CD14-positive monocyte (primary cell): Measurements from ENCODE around the gene RELT. TPM values are rescaled to one million over a fixed set of nuclear protein-coding genes. Genes with fewer than 3 reads are reported as not detected.

Experiments used
- DNase-seq, 3 donors: peaks; one replicate each; pipeline ENCODE4 v3.0.0-alpha.2; 2011 to 2022
- H2AFZ ChIP-seq: 2 replicates; pipeline ENCODE4 v1.6.0; 2012; ENCODE audit warnings: mild to moderate bottlenecking, low read depth, low read length, inconsistent platforms; ENCODE audit not compliant: insufficient read depth, poor library complexity, severe bottlenecking
- H3K27ac ChIP-seq, 2 donors: 1 replicate in 1 of 2; 2 replicates in 1 of 2; pipeline ENCODE4 v1.5.1; 2012 to 2013; ENCODE audit warnings: low read length in 2 of 2, control low read depth in 1 of 2, inconsistent platforms in 1 of 2, low read depth in 1 of 2, mild to moderate bottlenecking in 1 of 2
- H3K27me3 ChIP-seq, 2 donors: one replicate each; pipeline versions ENCODE4 v1.6.0 to v1.6.1; 2011 to 2013; ENCODE audit warnings: low read length in 2 of 2; ENCODE audit not compliant: control insufficient read depth in 2 of 2, insufficient read depth in 2 of 2
- H3K36me3 ChIP-seq, 2 donors: replicated peaks in 1 of 2; 1 replicate in 1 of 2; 2 replicates in 1 of 2; pipeline versions ENCODE4 v1.5.1 to v1.6.1; 2012 to 2013; ENCODE audit warnings: low read length in 2 of 2, control low read depth in 1 of 2, inconsistent platforms in 1 of 2, mild to moderate bottlenecking in 1 of 2; ENCODE audit not compliant: insufficient read depth in 2 of 2, control insufficient read depth in 1 of 2
- H3K4me1 ChIP-seq, 2 donors: 1 replicate in 1 of 2; 2 replicates in 1 of 2; pipeline versions ENCODE4 v1.5.1 to v1.6.1; 2012 to 2013; ENCODE audit warnings: low read length in 2 of 2, control low read depth in 1 of 2, inconsistent platforms in 1 of 2, mild to moderate bottlenecking in 1 of 2, moderate library complexity in 1 of 2; ENCODE audit not compliant: insufficient read depth in 2 of 2, control insufficient read depth in 1 of 2
- H3K4me2 ChIP-seq: replicated peaks from 2 replicates; pipeline ENCODE3; 2012; ENCODE audit warnings: low read length, moderate library complexity, mild to moderate bottlenecking; ENCODE audit not compliant: poor library complexity, severe bottlenecking; ENCODE audit errors: extremely low read depth
- H3K4me3 ChIP-seq, 3 experiments: fragments of 200-600 bp in 1 of 3; sonication (generic) in 1 of 3; replicated peaks in 1 of 3; 1 replicate in 2 of 3; 2 replicates in 1 of 3; pipeline ENCODE4 v1.5.1; 2011 to 2013; ENCODE audit warnings: low read length in 3 of 3, mild to moderate bottlenecking in 3 of 3, control low read depth in 2 of 3, low read depth in 2 of 3, inconsistent platforms in 1 of 3, moderate library complexity in 1 of 3
- H3K79me2 ChIP-seq: 2 replicates; pipeline ENCODE4 v1.6.0; 2012; ENCODE audit warnings: mild to moderate bottlenecking, control low read depth, inconsistent platforms, low read length, moderate library complexity; ENCODE audit not compliant: insufficient read depth
- H3K9ac ChIP-seq: 2 replicates; pipeline ENCODE4 v1.6.0; 2017; ENCODE audit warnings: low read length, mild to moderate bottlenecking; ENCODE audit not compliant: insufficient read depth, poor library complexity, severe bottlenecking
- H3K9me3 ChIP-seq, 2 donors: replicated peaks in 1 of 2; 1 replicate in 1 of 2; 2 replicates in 1 of 2; pipeline versions ENCODE4 v1.5.1 to v1.6.1; 2012 to 2013; ENCODE audit warnings: low read length in 2 of 2, control low read depth in 1 of 2; ENCODE audit not compliant: control insufficient read depth in 1 of 2, insufficient read depth in 1 of 2
- H4K20me1 ChIP-seq: 2 replicates; pipeline ENCODE4 v1.6.0; 2012; ENCODE audit warnings: mild to moderate bottlenecking, low read length, control low read depth, moderate library complexity; ENCODE audit not compliant: insufficient read depth
- H3K27ac Mint-ChIP-seq, 7 donors: one replicate each; pipeline ENCODE4 v1.8.0; 2020; ENCODE audit warnings: mild to moderate bottlenecking in 7 of 7, mixed read lengths in 7 of 7, moderate library complexity in 6 of 7, inconsistent platforms in 2 of 7
- H3K27me3 Mint-ChIP-seq, 3 donors: one replicate each; pipeline ENCODE4 v1.8.0; 2021 to 2022; ENCODE audit warnings: low read depth in 3 of 3, mild to moderate bottlenecking in 3 of 3, mixed read lengths in 3 of 3, moderate library complexity in 3 of 3, inconsistent platforms in 1 of 3
- H3K36me3 Mint-ChIP-seq, 2 donors: one replicate each; pipeline ENCODE4 v1.8.0; 2020; ENCODE audit warnings: mixed read lengths in 2 of 2, inconsistent platforms in 1 of 2, mild to moderate bottlenecking in 1 of 2
- H3K4me1 Mint-ChIP-seq: one replicate; pipeline ENCODE4 v1.8.0; 2020; ENCODE audit warnings: mild to moderate bottlenecking, mixed read lengths
- H3K4me3 Mint-ChIP-seq, 2 donors: one replicate each; pipeline ENCODE4 v1.8.0; 2020; ENCODE audit warnings: mild to moderate bottlenecking in 2 of 2, mixed read lengths in 2 of 2, moderate library complexity in 1 of 2
- H3K9me3 Mint-ChIP-seq, 7 donors: one replicate each; pipeline ENCODE4 v1.8.0; 2020 to 2022; ENCODE audit warnings: mixed read lengths in 7 of 7, mild to moderate bottlenecking in 6 of 7, moderate library complexity in 6 of 7, inconsistent platforms in 2 of 7
- CTCF ChIP-seq: fragments of 200-600 bp; IDR thresholded peaks from one replicate; pipeline ENCODE4 v1.8.0; 2022; ENCODE audit warnings: antibody characterized with exemption, mild to moderate bottlenecking
- WGBS: methylation state at CpG from one replicate; pipeline ENCODE4 v1.1.5; 2013; ENCODE audit warnings: missing lambda C conversion rate; ENCODE audit not compliant: insufficient coverage; 5-methylcytosine and 5-hydroxymethylcytosine counted together
- intact Hi-C, 2 donors: fragments of 100-400 bp; cut with micrococcal nuclease; formaldehyde crosslinking; loops; one replicate each; pipeline versions ENCODE4 v1.15.0 to v1.15.1; 2023
- polyA plus RNA-seq, 3 donors: library from polyadenylated mRNA; depleted of rRNA in 1 of 3; unstranded in 2 of 3; stranded (reverse) in 1 of 3; fragments of 300-500 nt in 2 of 3; fragments of >200 nt in 1 of 3; fragmentation: Illumina TruSeq in 2 of 3; gene quantifications; 1 replicate in 2 of 3; 2 replicates in 1 of 3; pipeline ENCODE4 v1.2.3, GENCODE V29; 2012 to 2021

The RELT gene
- polyA plus RNA-seq, 3 donors = 16.4 to 265 (median 27.3) TPM

GRCh38 chr11:73404506-73405145 is 28.4 kb downstream of the RELT start:
- peaks cover 97% of the 10 kb centered on the region for H4K20me1 ChIP-seq
- H3K4me1 ChIP-seq = peaks cover 29 to 45% of the 10 kb centered on the region in 2 donors
- Mint-ChIP-seq H3K36me3 (peaks cover 54 to 73% of the 10 kb centered on the region in 2 donors), H3K27ac (peak overlapping the region in 5 of 7 donors; percentile 64 to 76 (median 69)), H3K4me1 (peaks cover 51% of the 10 kb centered on the region), H3K27me3 (peaks cover 0 to 1% (median 0%) of the 10 kb centered on the region in 3 donors), H3K9me3 (no peaks in the 10 kb centered on the region), H3K4me3 (no peak overlapping the region)
- WGBS = 88% methylated on average over 5 of the region's 5 CpGs
- TF ChIP-seq CTCF = no peak
- H3K79me2 ChIP-seq = no peaks in the 10 kb centered on the region
- H3K9me3 ChIP-seq = no peaks in the 10 kb centered on the region
- DNase-seq = no peak
- H3K4me2 ChIP-seq = no peak overlapping the region
- H3K27me3 ChIP-seq = no peaks in the 10 kb centered on the region
- no peak overlapping the region for H3K9ac ChIP-seq
- peaks cover 48 to 75% of the 10 kb centered on the region in 2 donors for H3K36me3 ChIP-seq
- H3K27ac ChIP-seq = no peak overlapping the region
- H2AFZ ChIP-seq = no peak overlapping the region
- intact Hi-C loops = loop anchor here in 1 of 2 donors (1.0 kb wide), 1 partner anchor 257 kb away; no protein-coding TSS in a partner anchor
- no peak overlapping the region for H3K4me3 ChIP-seq

GRCh38 chr11:73405146-73405510 is 28.9 kb downstream of the RELT start:
- H3K9me3 ChIP-seq = no peaks in the 10 kb centered on the region
- H3K79me2 ChIP-seq = no peaks in the 10 kb centered on the region
- Mint-ChIP-seq H3K27ac (peak overlapping the region in 5 of 7 donors; percentile 64 to 76 (median 69)), H3K9me3 (no peaks in the 10 kb centered on the region), H3K36me3 (peaks cover 56 to 73% of the 10 kb centered on the region in 2 donors), H3K4me3 (no peak overlapping the region), H3K4me1 (peaks cover 51% of the 10 kb centered on the region), H3K27me3 (peaks cover 0 to 1% (median 0%) of the 10 kb centered on the region in 3 donors)
- H3K9ac ChIP-seq = no peak overlapping the region
- 80% methylated on average over 4 of the region's 8 CpGs for WGBS
- H4K20me1 ChIP-seq = peaks cover 97% of the 10 kb centered on the region
- peaks cover 47 to 75% of the 10 kb centered on the region in 2 donors for H3K36me3 ChIP-seq
- DNase-seq = no peak
- peaks cover 29 to 45% of the 10 kb centered on the region in 2 donors for H3K4me1 ChIP-seq
- H3K4me2 ChIP-seq = no peak overlapping the region
- TF ChIP-seq CTCF = no peak
- intact Hi-C loops = no loop called here
- H3K27me3 ChIP-seq = no peaks in the 10 kb centered on the region
- no peak overlapping the region for H3K4me3 ChIP-seq
- H3K27ac ChIP-seq = no peak overlapping the region
- no peak overlapping the region for H2AFZ ChIP-seq
